A673 (cell line): ENCODE data around the gene ZNF511.

ENCODE experiments used
- EZH2 ChIP-seq: fragments of 200-600 bp; sonication (generic); IDR thresholded peaks from 2 replicates; pipeline ENCODE4 v1.6.1; 2017; ENCODE audit warnings: borderline replicate concordance, low read depth, mild to moderate bottlenecking, mixed read lengths, antibody characterized with exemption, low read length; ENCODE audit not compliant: poor library complexity, severe bottlenecking
- TF ChIP-seq, protein P1 (sequence below): fragments of 300-800, 200-600 bp; sonication (generic); conservative IDR thresholded peaks from 2 replicates; pipeline ENCODE4 v1.5.1; 2017; ENCODE audit warnings: low read depth, mild to moderate bottlenecking, antibody characterized with exemption, low read length, moderate library complexity, mixed read lengths

GRCh38 chr10:133278577-133279265 is 30.0 kb upstream of the ZNF511 start:
- TF ChIP-seq EZH2: no peak
- TF ChIP-seq, protein P1, sequence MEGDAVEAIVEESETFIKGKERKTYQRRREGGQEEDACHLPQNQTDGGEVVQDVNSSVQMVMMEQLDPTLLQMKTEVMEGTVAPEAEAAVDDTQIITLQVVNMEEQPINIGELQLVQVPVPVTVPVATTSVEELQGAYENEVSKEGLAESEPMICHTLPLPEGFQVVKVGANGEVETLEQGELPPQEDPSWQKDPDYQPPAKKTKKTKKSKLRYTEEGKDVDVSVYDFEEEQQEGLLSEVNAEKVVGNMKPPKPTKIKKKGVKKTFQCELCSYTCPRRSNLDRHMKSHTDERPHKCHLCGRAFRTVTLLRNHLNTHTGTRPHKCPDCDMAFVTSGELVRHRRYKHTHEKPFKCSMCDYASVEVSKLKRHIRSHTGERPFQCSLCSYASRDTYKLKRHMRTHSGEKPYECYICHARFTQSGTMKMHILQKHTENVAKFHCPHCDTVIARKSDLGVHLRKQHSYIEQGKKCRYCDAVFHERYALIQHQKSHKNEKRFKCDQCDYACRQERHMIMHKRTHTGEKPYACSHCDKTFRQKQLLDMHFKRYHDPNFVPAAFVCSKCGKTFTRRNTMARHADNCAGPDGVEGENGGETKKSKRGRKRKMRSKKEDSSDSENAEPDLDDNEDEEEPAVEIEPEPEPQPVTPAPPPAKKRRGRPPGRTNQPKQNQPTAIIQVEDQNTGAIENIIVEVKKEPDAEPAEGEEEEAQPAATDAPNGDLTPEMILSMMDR: no peak
